ENCODE results near the gene MTFMT. TPM values are rescaled to one million over a fixed set of nuclear protein-coding genes. Genes with fewer than 3 reads are reported as not detected.

MTFMT gene
- total RNA-seq, 1 donor from 2014 or later, result 18.8 TPM

DNA sequence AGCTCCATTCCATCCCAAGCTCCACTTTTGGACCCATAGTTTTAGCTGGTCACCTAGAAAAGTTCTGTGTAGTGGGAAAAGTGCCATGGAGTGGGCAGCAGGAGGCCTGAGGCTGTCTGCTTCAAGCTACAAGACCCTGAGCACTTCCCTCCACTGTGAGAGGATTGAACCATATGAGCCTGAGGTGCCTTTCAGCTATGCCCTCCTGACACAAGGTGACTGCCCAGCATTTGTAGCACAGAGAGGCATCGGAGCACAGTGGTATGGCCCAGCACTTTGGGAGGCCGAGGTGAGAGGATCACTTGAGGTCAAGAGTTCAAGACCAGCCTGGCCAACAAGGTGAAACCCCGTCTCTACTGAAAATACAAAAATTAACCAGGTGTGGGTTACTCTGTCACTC is 43.2 kb upstream of the MTFMT start:
- Mint-ChIP-seq H3K27me3 (ENCODE audit: low read depth) (peaks cover 12% of the 10 kb centered on the region), H3K36me3 (ENCODE audit: low read depth) (no peaks in the 10 kb centered on the region), H3K27ac (ENCODE audit: unreplicated experiment) (no peak overlapping the region), H3K9me3 (no peaks in the 10 kb centered on the region), H3K4me1 (peaks cover 17% of the 10 kb centered on the region), H3K4me3 (no peak overlapping the region)
- no peak for TF ChIP-seq CTCF (conservative IDR thresholded peaks at IDR 0.05)
- DNase-seq (ENCODE audit: low read depth, low spot score), result no peak

- peaks cover 21% of the 10 kb centered on the region for H3K4me1 Mint-ChIP-seq
- no peak for DNase-seq (ENCODE audit: low read depth, low spot score)
- H3K9me3 Mint-ChIP-seq, result no peaks in the 10 kb centered on the region
- H3K4me3 Mint-ChIP-seq, result no peak overlapping the region
- H3K27me3 Mint-ChIP-seq (ENCODE audit: low read depth), result peaks cover 16% of the 10 kb centered on the region
- no peaks in the 10 kb centered on the region for H3K36me3 Mint-ChIP-seq (ENCODE audit: low read depth)
- no peak for TF ChIP-seq CTCF (conservative IDR thresholded peaks at IDR 0.05)
- H3K27ac Mint-ChIP-seq (ENCODE audit: unreplicated experiment), result no peak overlapping the region
Measured at GRCh38 chr15:65072027-65072426, 42.6 kb upstream of the MTFMT start.

GRCh38 chr15:65071381-65071811 is 42.0 kb upstream of the MTFMT start:
- Mint-ChIP-seq H3K27me3 (ENCODE audit: low read depth) (peaks cover 23% of the 10 kb centered on the region), H3K4me1 (peaks cover 26% of the 10 kb centered on the region), H3K36me3 (ENCODE audit: low read depth) (no peaks in the 10 kb centered on the region), H3K9me3 (no peaks in the 10 kb centered on the region), H3K27ac (ENCODE audit: unreplicated experiment) (no peak overlapping the region), H3K4me3 (no peak overlapping the region)
- no peak for TF ChIP-seq CTCF (conservative IDR thresholded peaks at IDR 0.05)
- DNase-seq (ENCODE audit: low read depth, low spot score), result no peak

GRCh38 chr15:65069779-65070546 is 40.5 kb upstream of the MTFMT start:
- H3K9me3 Mint-ChIP-seq, result no peaks in the 10 kb centered on the region
- H3K4me3 Mint-ChIP-seq, result no peak overlapping the region
- no peak for TF ChIP-seq CTCF (conservative IDR thresholded peaks at IDR 0.05)
- DNase-seq (ENCODE audit: low read depth, low spot score), result no peak
- H3K4me1 Mint-ChIP-seq, result peaks cover 27% of the 10 kb centered on the region
- no peaks in the 10 kb centered on the region for H3K36me3 Mint-ChIP-seq (ENCODE audit: low read depth)
- H3K27me3 Mint-ChIP-seq (ENCODE audit: low read depth), result peaks cover 35% of the 10 kb centered on the region
- no peak overlapping the region for H3K27ac Mint-ChIP-seq (ENCODE audit: unreplicated experiment)

DNA sequence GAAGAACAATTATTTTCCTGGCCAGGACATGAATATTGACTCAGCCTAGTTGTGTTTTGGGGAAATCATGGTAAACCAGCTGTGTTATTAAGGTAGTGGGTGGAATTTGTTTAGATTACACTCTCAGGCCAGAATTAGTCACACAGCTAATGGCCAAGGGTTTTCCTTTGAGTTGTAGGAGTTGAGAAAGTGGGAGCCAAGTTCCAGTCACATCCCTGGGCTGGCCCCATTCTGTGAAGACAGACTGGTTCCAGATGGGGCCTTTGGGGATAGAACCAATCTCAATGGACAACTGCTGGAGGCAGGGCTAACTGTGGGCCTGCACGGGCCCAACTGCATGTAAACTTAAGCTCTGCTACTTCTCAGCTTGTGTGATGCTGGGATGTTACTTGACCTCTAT is 39.7 kb upstream of the MTFMT start:
- H3K36me3 Mint-ChIP-seq (ENCODE audit: low read depth), result no peaks in the 10 kb centered on the region
- no peak overlapping the region for H3K4me3 Mint-ChIP-seq
- no peak overlapping the region for H3K27ac Mint-ChIP-seq (ENCODE audit: unreplicated experiment)
- TF ChIP-seq CTCF (conservative IDR thresholded peaks at IDR 0.05), result no peak
- H3K27me3 Mint-ChIP-seq (ENCODE audit: low read depth), result peaks cover 35% of the 10 kb centered on the region
- DNase-seq (ENCODE audit: low read depth, low spot score), result no peak
- H3K9me3 Mint-ChIP-seq, result no peaks in the 10 kb centered on the region
- peaks cover 27% of the 10 kb centered on the region for H3K4me1 Mint-ChIP-seq
